ENCODE data around the gene WHRN. TPM values are rescaled to one million over a fixed set of nuclear protein-coding genes. Genes with fewer than 3 reads are reported as not detected.

Gene WHRN
- total RNA-seq: 10 to 100 TPM in 1 of 4 donors, 1 to 10 TPM in 3; 3.7 to 13.2 (median 6.0) TPM

DNA sequence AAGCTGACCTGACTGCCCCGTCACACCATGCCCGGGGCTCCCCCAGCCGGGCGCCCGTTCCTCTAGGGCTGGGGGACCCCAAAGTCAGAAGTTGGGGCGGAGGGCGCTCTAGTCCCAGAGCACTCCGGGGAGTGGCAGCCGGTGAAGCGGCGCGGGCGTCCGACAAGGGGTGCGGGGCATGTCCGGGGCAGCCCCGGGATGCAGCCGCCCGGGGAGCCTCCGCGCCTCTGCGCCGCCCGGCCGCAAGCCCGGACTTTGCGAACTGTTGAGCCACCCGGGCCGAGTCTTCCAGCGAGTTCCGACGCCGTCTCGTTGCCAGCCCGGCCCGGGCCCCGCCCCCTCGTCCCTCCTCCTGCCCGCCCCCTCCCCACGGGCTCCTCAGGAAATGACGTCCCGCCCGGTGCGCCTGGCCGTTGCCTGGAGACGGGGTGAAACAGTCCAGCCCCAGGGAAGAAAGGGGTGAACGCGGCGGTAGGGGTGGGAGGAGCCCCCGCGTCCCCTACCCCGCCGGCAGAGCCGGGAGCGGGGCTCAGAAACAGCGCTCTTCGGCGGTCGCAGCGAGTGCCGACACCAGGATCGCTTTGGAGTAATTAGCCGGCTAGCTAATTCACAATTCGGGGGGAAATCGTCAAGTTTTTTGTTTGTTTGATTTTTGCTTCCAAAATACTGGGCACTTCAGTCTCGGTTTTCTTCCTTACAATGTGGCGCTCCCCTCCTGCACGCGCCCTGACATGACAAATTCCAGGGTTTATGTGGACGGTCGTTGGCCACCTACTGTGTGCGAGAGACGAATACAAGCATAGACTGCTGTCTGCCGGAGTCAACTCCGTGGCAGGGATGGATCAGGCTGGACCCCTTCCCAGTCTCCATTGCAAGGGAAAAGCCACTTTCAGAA lies at the start of gene WHRN:
Gene WHRN (minus strand): TSS at position 287 of the 895 bp plus-strand sequence. CDS start 672 bp downstream, outside the sequence.
- Histone ChIP-seq H3K27me3 (peaks cover 0 to 57% of the 10 kb centered on the region in 2 donors), H3K4me1 (peaks cover 0 to 31% (median 7%) of the 10 kb centered on the region in 4 donors), H3K4me3 (peak within 1 kb of the TSS; percentile 37 to 72 (median 56)), H3K9me3 (peaks cover 0 to 5% (median 0%) of the 10 kb centered on the region in 4 donors), H3K36me3 (no peaks in the 10 kb centered on the region), H3K27ac (peak within 1 kb of the TSS in 2 of 4 donors; percentile 56 to 63)
- peak; percentile 79 to 84 for DNase-seq (ENCODE audit: low spot score in 2 of 2)
- TF ChIP-seq, protein P1, sequence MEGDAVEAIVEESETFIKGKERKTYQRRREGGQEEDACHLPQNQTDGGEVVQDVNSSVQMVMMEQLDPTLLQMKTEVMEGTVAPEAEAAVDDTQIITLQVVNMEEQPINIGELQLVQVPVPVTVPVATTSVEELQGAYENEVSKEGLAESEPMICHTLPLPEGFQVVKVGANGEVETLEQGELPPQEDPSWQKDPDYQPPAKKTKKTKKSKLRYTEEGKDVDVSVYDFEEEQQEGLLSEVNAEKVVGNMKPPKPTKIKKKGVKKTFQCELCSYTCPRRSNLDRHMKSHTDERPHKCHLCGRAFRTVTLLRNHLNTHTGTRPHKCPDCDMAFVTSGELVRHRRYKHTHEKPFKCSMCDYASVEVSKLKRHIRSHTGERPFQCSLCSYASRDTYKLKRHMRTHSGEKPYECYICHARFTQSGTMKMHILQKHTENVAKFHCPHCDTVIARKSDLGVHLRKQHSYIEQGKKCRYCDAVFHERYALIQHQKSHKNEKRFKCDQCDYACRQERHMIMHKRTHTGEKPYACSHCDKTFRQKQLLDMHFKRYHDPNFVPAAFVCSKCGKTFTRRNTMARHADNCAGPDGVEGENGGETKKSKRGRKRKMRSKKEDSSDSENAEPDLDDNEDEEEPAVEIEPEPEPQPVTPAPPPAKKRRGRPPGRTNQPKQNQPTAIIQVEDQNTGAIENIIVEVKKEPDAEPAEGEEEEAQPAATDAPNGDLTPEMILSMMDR (IDR thresholded peaks at IDR 0.05): no peak
- TF ChIP-seq EP300 (IDR thresholded peaks at IDR 0.05): no peak
- TF ChIP-seq POLR2A (IDR thresholded peaks at IDR 0.05): peak; percentile 7 to 30
- WGBS, 2 donors: 2% methylated on average over 35 to 57 of the region's 75 CpGs

DNA sequence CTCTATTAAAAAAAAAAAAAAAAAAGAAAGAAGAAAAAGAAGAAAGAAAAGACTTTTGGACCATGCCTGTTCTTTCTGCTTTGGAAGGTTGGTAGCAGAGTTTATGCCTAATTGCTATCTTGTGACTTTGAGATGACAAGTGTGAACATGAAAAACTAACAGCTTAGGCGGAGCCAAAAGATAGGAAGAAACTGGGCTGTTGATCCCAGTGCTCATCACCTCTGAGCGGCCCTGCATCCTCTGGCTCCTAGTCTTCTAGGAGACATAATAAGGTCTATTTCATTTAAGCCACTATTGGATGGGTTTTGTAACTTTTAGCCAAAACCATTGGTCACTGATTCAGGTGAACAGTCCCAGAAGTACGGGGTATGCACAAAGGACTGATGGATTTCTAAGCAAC lies 47.9 kb upstream of the WHRN start:
- peaks cover 0 to 8% (median 0%) of the 10 kb centered on the region in 4 donors for H3K9me3 ChIP-seq
- H3K4me3 ChIP-seq: no peak overlapping the region
- H3K27ac ChIP-seq: no peak overlapping the region
- no peaks in the 10 kb centered on the region for H3K36me3 ChIP-seq
- TF ChIP-seq POLR2A (IDR thresholded peaks at IDR 0.05) (no peak), EP300 (IDR thresholded peaks at IDR 0.05) (no peak)
- TF ChIP-seq, protein P1 (IDR thresholded peaks at IDR 0.05): no peak
- 89 to 96% methylated on average over 3 of the region's 3 CpGs for WGBS, 2 donors
- no peaks in the 10 kb centered on the region for H3K27me3 ChIP-seq
- H3K4me1 ChIP-seq: no peaks in the 10 kb centered on the region
- DNase-seq (ENCODE audit: low spot score in 2 of 2): no peak

DNA sequence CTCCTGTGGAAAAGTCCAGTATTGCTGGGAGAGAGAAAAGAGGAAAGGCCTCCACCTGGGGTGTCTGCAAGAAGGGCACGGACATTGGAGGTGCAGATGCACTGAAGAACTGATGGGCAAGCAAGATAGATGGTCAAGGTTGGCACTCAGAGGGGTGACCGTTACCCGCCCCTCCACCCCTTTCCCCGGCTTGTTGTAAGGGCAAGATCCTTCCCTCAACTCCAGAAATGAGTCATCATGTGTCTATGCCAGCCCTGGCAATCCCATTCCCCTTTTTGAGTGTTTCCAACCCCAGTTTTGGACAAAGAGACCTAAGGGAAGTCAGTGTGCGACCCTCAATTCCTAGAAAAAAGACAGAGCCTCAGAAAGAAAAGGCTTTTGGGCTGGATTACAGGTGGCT lies 47.4 kb upstream of the WHRN start:
- H3K4me1 ChIP-seq: no peaks in the 10 kb centered on the region
- no peak overlapping the region for H3K27ac ChIP-seq
- no peak for DNase-seq (ENCODE audit: low spot score in 2 of 2)
- H3K4me3 ChIP-seq: no peak overlapping the region
- no peaks in the 10 kb centered on the region for H3K36me3 ChIP-seq
- 84 to 93% methylated on average over 5 of the region's 5 CpGs for WGBS, 2 donors
- H3K9me3 ChIP-seq: peaks cover 0 to 11% (median 0%) of the 10 kb centered on the region in 4 donors
- TF ChIP-seq EP300 (IDR thresholded peaks at IDR 0.05) (no peak), POLR2A (IDR thresholded peaks at IDR 0.05) (no peak)
- TF ChIP-seq, protein P1 (IDR thresholded peaks at IDR 0.05): no peak
- no peaks in the 10 kb centered on the region for H3K27me3 ChIP-seq

DNA sequence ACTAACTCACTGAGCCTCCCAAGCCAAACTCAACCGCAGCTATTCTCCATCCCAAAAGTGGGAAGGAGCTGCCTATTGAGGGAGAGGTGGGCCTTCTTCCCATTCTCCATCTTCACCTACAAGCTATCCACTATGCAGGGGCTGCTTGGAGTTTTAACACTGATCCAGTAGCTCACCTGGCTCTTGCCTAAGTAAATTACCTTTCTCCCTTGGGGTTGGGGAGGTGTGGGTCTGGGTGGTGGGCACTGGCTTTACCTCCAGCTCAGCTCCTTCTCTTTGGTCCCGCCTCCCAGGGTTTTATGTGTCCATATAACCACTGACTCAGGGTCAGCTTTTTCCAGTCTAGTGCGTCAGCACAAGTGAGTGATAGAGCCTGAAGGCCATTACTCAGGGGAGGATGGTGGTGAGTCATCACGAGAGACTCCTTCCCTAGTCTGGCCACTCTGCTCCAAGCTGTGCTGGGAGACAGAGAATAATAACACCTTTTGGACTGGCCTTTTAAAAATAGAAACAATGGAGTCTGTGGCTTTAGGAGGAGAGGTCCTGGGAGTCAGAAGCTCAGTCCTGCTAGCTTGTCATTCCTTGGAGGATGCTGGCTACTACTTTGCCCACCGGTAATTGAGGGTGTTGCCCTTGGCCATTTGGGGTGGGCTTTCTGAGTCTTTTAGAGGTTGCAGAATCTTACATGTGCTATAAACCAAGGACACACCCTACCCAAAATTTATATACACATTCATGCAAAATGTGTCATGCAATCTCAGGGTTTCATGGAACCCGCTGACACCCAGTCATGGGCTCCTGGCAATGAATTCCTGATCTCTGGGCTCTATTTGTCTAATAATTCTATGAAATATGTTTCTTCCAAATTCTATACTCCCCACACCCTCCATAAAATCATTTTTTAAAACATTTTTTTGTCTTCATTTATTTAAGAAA lies 46.7 kb upstream of the WHRN start:
- no peaks in the 10 kb centered on the region for H3K36me3 ChIP-seq
- H3K27me3 ChIP-seq: no peaks in the 10 kb centered on the region
- H3K4me3 ChIP-seq: no peak overlapping the region
- WGBS, 2 donors: 68 to 80% methylated on average over 6 of the region's 6 CpGs
- H3K27ac ChIP-seq: no peak overlapping the region
- DNase-seq (ENCODE audit: low spot score in 2 of 2): peak in 1 of 2 donors; percentile 53
- no peaks in the 10 kb centered on the region for H3K4me1 ChIP-seq
- TF ChIP-seq EP300 (IDR thresholded peaks at IDR 0.05) (no peak), POLR2A (IDR thresholded peaks at IDR 0.05) (no peak)
- TF ChIP-seq, protein P1 (IDR thresholded peaks at IDR 0.05): no peak
- peaks cover 0 to 11% (median 0%) of the 10 kb centered on the region in 4 donors for H3K9me3 ChIP-seq

Measured in tibial nerve (tissue), 4 donors.